ENCODE measurements around the gene EFS. TPM values are rescaled to one million over a fixed set of nuclear protein-coding genes. Genes with fewer than 3 reads are reported as not detected.
A peak's percentile ranks its signal among the peaks of the same experiment; 100 is the strongest.

The EFS gene
- total and polyA plus RNA-seq, 2 of the 8 experiments (the other 6 are each of a cell fraction or from before 2014, with no cell fraction given), result 27.8 to 28.6 TPM

DNA sequence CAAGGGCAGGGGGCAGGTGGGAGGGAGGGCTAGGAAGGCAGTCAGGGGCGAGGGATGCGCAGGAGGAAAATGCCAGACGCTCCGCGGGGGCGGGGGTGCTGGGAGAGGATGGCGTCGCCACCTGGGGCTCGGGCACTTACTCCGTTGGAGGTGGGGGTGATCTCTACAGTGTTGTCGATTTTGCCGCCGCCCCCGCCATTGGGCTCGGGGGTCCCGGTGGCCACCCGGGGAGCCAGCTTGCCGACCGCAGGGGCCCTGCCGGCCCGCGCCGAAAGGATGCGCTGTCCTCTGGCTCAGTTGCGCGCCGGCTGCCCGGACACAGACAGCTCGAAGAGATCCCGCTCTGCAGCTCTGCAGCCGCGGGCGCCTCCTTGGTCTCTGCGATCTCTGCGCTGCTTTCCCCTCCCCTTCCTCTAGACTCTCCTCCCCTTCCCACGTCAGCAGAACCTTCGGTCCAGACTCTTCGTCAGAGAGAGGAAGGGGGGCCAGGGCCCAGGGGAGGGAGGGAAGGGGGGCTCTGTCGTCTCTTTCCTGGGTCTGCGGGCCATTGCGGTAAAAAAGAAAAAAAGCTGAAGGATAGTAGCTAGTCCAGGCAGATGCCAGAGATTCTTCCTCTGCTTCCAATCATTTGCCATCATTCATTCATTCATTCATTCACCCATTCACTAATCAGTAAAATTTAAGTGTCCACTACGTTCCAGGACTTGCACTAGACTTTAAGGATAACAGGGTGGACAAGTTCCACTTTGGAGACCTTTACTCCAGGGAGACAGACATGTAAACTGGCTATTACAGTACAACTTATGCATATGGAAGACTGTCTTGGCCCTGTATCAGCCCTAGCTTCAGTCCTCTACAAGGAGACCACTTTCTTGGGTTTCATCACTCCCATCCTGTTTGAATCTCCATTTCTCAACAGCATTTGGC lies 12.2 kb downstream of the EFS start, which contains the start of gene SLC22A17 (continued):
- TF ChIP-seq, protein P1, sequence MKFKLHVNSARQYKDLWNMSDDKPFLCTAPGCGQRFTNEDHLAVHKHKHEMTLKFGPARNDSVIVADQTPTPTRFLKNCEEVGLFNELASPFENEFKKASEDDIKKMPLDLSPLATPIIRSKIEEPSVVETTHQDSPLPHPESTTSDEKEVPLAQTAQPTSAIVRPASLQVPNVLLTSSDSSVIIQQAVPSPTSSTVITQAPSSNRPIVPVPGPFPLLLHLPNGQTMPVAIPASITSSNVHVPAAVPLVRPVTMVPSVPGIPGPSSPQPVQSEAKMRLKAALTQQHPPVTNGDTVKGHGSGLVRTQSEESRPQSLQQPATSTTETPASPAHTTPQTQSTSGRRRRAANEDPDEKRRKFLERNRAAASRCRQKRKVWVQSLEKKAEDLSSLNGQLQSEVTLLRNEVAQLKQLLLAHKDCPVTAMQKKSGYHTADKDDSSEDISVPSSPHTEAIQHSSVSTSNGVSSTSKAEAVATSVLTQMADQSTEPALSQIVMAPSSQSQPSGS (IDR thresholded peaks at IDR 0.05; ENCODE audit: low read length), result no peak
- TF ChIP-seq, protein P2, sequence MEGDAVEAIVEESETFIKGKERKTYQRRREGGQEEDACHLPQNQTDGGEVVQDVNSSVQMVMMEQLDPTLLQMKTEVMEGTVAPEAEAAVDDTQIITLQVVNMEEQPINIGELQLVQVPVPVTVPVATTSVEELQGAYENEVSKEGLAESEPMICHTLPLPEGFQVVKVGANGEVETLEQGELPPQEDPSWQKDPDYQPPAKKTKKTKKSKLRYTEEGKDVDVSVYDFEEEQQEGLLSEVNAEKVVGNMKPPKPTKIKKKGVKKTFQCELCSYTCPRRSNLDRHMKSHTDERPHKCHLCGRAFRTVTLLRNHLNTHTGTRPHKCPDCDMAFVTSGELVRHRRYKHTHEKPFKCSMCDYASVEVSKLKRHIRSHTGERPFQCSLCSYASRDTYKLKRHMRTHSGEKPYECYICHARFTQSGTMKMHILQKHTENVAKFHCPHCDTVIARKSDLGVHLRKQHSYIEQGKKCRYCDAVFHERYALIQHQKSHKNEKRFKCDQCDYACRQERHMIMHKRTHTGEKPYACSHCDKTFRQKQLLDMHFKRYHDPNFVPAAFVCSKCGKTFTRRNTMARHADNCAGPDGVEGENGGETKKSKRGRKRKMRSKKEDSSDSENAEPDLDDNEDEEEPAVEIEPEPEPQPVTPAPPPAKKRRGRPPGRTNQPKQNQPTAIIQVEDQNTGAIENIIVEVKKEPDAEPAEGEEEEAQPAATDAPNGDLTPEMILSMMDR (IDR thresholded peaks at IDR 0.05; ENCODE audit: control extremely low read depth in 1 of 3, insufficient read depth in 1 of 3, low read depth in 1 of 3, low read length in 3 of 3), result peak in 2 of 3 experiments; percentile 11 to 22; a peak in 2 of 4 replicates
- TF ChIP-seq RBBP5 (IDR thresholded peaks at IDR 0.05; ENCODE audit: borderline replicate concordance, low read depth, low read length) (no peak), POLR2AphosphoS5 (IDR thresholded peaks at IDR 0.05; ENCODE audit: low read depth, low read length) (peak; percentile 74), HDAC6 (IDR thresholded peaks at IDR 0.05; ENCODE audit: low read depth, low read length) (no peak), POU5F1 (IDR thresholded peaks at IDR 0.05; ENCODE audit: low read depth, low read length) (no peak), SIRT6 (IDR thresholded peaks at IDR 0.05; ENCODE audit: low read length) (no peak), JUND (IDR thresholded peaks at IDR 0.05; ENCODE audit: low read length) (no peak), BCL11A (IDR thresholded peaks at IDR 0.05; ENCODE audit: low read depth in 2 of 2, low read length in 2 of 2) (no peak), EGR1 (IDR thresholded peaks at IDR 0.05; ENCODE audit: borderline replicate concordance, low read depth, low read length) (peak; percentile 32; the same call in 1 of the 2 replicates), SAP30 (IDR thresholded peaks at IDR 0.05; ENCODE audit: insufficient read depth, insufficient replicate concordance, low read length) (no peak), ASH2L (IDR thresholded peaks at IDR 0.05; ENCODE audit: low read length) (peak; percentile 62), YY1 (IDR thresholded peaks at IDR 0.05; ENCODE audit: low read depth, low read length) (no peak), EP300 (IDR thresholded peaks at IDR 0.05; ENCODE audit: borderline replicate concordance in 1 of 2, low read depth in 2 of 2, low read length in 2 of 2) (no peak), TEAD4 (IDR thresholded peaks at IDR 0.05; ENCODE audit: low read depth, low read length) (no peak), FOSL1 (IDR thresholded peaks at IDR 0.05; ENCODE audit: insufficient read depth, low read depth, low read length) (no peak)
- TF ChIP-seq, protein P3, sequence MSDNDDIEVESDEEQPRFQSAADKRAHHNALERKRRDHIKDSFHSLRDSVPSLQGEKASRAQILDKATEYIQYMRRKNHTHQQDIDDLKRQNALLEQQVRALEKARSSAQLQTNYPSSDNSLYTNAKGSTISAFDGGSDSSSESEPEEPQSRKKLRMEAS (IDR thresholded peaks at IDR 0.05), result no peak
- TF ChIP-seq, protein P4, sequence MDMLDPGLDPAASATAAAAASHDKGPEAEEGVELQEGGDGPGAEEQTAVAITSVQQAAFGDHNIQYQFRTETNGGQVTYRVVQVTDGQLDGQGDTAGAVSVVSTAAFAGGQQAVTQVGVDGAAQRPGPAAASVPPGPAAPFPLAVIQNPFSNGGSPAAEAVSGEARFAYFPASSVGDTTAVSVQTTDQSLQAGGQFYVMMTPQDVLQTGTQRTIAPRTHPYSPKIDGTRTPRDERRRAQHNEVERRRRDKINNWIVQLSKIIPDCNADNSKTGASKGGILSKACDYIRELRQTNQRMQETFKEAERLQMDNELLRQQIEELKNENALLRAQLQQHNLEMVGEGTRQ (IDR thresholded peaks at IDR 0.05; ENCODE audit: low read length), result no peak
